ENCODE results near the gene MAPK14.
A peak's percentile ranks its signal among the peaks of the same experiment; 100 is the strongest.
"Not testable (repeated sequence)": the region's sequence is repeated elsewhere in the genome, so short reads cannot be mapped to it uniquely, and the experiment has no call there.

MAPK14 gene

GRCh38 chr6:36122495-36123269, 95.1 kb downstream of the MAPK14 start:
- DNase-seq (ENCODE audit: low read depth) = no peak

- peak; percentile 73 for DNase-seq (ENCODE audit: low read depth)
Observed at GRCh38 chr6:36123270-36124139, 95.9 kb downstream of the MAPK14 start.

- not testable (repeated sequence) for DNase-seq (ENCODE audit: low read depth)
Observed at GRCh38 chr6:36124346-36124745, 96.7 kb downstream of the MAPK14 start.

GRCh38 chr6:36124881-36125280, 97.3 kb downstream of the MAPK14 start:
- DNase-seq (ENCODE audit: low read depth) = no peak

- DNase-seq (ENCODE audit: low read depth) = no peak
Observed at GRCh38 chr6:36125575-36125974, 98.0 kb downstream of the MAPK14 start.

- DNase-seq (ENCODE audit: low read depth) = no peak
Observed at GRCh38 chr6:36126121-36126520, 98.5 kb downstream of the MAPK14 start.

GRCh38 chr6:36126553-36127458, 99.2 kb downstream of the MAPK14 start:
- no peak for DNase-seq (ENCODE audit: low read depth)

- DNase-seq (ENCODE audit: low read depth) = no peak
Observed at GRCh38 chr6:36127462-36128016, 99.9 kb downstream of the MAPK14 start.

- no peak for DNase-seq (ENCODE audit: low read depth)
Observed at GRCh38 chr6:36128073-36128472, 100.5 kb downstream of the MAPK14 start.

- DNase-seq (ENCODE audit: low read depth) = no peak
Observed at GRCh38 chr6:36128793-36129192, 101.2 kb downstream of the MAPK14 start.

GRCh38 chr6:36129334-36129733, 101.7 kb downstream of the MAPK14 start:
- not testable (repeated sequence) for DNase-seq (ENCODE audit: low read depth)

GRCh38 chr6:36129941-36130666, 102.5 kb downstream of the MAPK14 start, which contains the start of gene MAPK13:
MAPK13 (plus strand) TSS chr6:36130513; CDS start chr6:36130583, 70 bp downstream.
- no peak for DNase-seq (ENCODE audit: low read depth)

GRCh38 chr6:36130667-36131510, 103.3 kb downstream of the MAPK14 start:
- DNase-seq (ENCODE audit: low read depth) = no peak

GRCh38 chr6:36131511-36132245, 104.1 kb downstream of the MAPK14 start:
- peak; percentile 60 for DNase-seq (ENCODE audit: low read depth)

GRCh38 chr6:36132246-36132895, 104.8 kb downstream of the MAPK14 start:
- DNase-seq (ENCODE audit: low read depth) = no peak

- DNase-seq (ENCODE audit: low read depth) = no peak
Observed at GRCh38 chr6:36133148-36133547, 105.5 kb downstream of the MAPK14 start.

GRCh38 chr6:36133912-36134311, 106.3 kb downstream of the MAPK14 start:
- no peak for DNase-seq (ENCODE audit: low read depth)

GRCh38 chr6:36135053-36135731, 107.6 kb downstream of the MAPK14 start:
- no peak for DNase-seq (ENCODE audit: low read depth)

Data from CMK (cell line).